GM21737 (cell line): Measurements from ENCODE around the gene GPC6.

Experiments used
- ATAC-seq: cut with Tn5 transposase; IDR thresholded peaks from one replicate; pipeline ENCODE4 v1.9.1; 2021; ENCODE audit warnings: mild to moderate bottlenecking, moderate library complexity; ENCODE audit not compliant: unreplicated experiment

GPC6 gene

GRCh38 chr13:94014461-94014860, 787.9 kb downstream of the GPC6 start:
- ATAC-seq: no peak

- ATAC-seq: no peak
Observed at GRCh38 chr13:94020426-94020825, 793.8 kb downstream of the GPC6 start.

- ATAC-seq: no peak
Observed at GRCh38 chr13:94020833-94021232, 794.2 kb downstream of the GPC6 start.

- ATAC-seq: no peak
Observed at GRCh38 chr13:94028234-94028633, 801.6 kb downstream of the GPC6 start.

- no peak for ATAC-seq
Observed at GRCh38 chr13:94028650-94029049, 802.0 kb downstream of the GPC6 start.

GRCh38 chr13:94030415-94031119, 804.0 kb downstream of the GPC6 start:
- ATAC-seq: no peak

GRCh38 chr13:94031609-94032008, 805.0 kb downstream of the GPC6 start:
- ATAC-seq: no peak

GRCh38 chr13:94033098-94033497, 806.5 kb downstream of the GPC6 start:
- ATAC-seq: no peak

- no peak for ATAC-seq
Observed at GRCh38 chr13:94033830-94034642, 807.4 kb downstream of the GPC6 start.

GRCh38 chr13:94050039-94050438, 823.4 kb downstream of the GPC6 start:
- no peak for ATAC-seq

GRCh38 chr13:94050686-94051085, 824.1 kb downstream of the GPC6 start:
- no peak for ATAC-seq

- no peak for ATAC-seq
Observed at GRCh38 chr13:94053986-94054593, 827.5 kb downstream of the GPC6 start.

GRCh38 chr13:94056362-94056990, 829.9 kb downstream of the GPC6 start:
- ATAC-seq: no peak

GRCh38 chr13:94057618-94058186, 831.1 kb downstream of the GPC6 start:
- no peak for ATAC-seq

- ATAC-seq: no peak
Observed at GRCh38 chr13:94058821-94059360, 832.3 kb downstream of the GPC6 start.

GRCh38 chr13:94061301-94061700, 834.7 kb downstream of the GPC6 start:
- ATAC-seq: no peak

GRCh38 chr13:94063096-94063495, 836.5 kb downstream of the GPC6 start:
- no peak for ATAC-seq

GRCh38 chr13:94063848-94064247, 837.2 kb downstream of the GPC6 start:
- no peak for ATAC-seq

- ATAC-seq: no peak
Observed at GRCh38 chr13:94065741-94066140, 839.1 kb downstream of the GPC6 start.

- no peak for ATAC-seq
Observed at GRCh38 chr13:94073007-94073744, 846.6 kb downstream of the GPC6 start.
